ENCODE results near the gene MAP3K5. TPM values are rescaled to one million over a fixed set of nuclear protein-coding genes. Genes with fewer than 3 reads are reported as not detected.

Gene MAP3K5
- total RNA-seq, 4 donors from 2014 or later: 19.4 to 36.1 (median 21.1) TPM

- Histone ChIP-seq H3K27me3 (no peaks in the 10 kb centered on the region), H3K4me3 (no peak overlapping the region), H3K4me1 (peaks cover 16% of the 10 kb centered on the region), H3K36me3 (no peaks in the 10 kb centered on the region), H3K9me3 (no peaks in the 10 kb centered on the region), H3K27ac (no peak overlapping the region)
- no peak for DNase-seq (ENCODE audit: low spot score in 2 of 2)
- 66% methylated on average over 4 of the region's 4 CpGs for WGBS
- TF ChIP-seq CTCF (IDR thresholded peaks at IDR 0.05): no peak
- no peak for TF ChIP-seq POLR2A (IDR thresholded peaks at IDR 0.05)
- TF ChIP-seq EP300 (IDR thresholded peaks at IDR 0.05): no peak
These were observed 41.4 kb downstream of the MAP3K5 start for GRCh38 chr6:136750696-136751521.

DNA sequence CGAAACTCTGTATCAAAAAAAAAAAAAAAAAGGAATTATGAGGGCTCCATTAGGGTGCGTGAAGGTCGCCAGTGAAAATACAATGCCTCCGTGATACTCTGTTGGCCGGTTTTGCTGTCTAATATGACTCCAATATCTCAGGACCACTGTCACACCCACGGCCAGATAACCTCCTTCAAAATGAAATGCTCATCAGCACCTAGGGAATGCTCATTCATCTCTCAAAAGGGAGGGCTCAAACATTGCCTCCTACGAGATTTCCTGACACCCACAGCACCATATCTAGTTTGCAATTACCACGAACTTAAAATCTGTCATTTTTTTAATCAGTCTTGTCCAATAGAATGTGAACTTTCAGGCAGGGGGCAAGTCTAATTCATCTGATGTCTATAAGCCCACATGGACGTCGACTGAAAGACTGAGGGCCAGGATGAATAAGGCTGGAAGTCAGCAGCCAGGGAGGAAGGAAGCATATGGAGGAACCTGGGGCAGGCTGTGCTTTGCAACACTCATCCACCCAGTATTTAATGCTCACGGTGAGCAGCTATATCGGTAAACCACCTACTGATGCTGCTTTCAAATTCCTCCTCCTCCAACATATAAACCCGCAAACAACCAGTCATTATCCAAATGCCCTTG lies 42.8 kb downstream of the MAP3K5 start:
- TF ChIP-seq POLR2A (IDR thresholded peaks at IDR 0.05) (no peak), CTCF (IDR thresholded peaks at IDR 0.05) (no peak), POLR2AphosphoS5 (IDR thresholded peaks at IDR 0.05) (no peak), EP300 (IDR thresholded peaks at IDR 0.05) (no peak)
- H3K4me1 ChIP-seq: peaks cover 16% of the 10 kb centered on the region
- H3K9me3 ChIP-seq: no peaks in the 10 kb centered on the region
- no peaks in the 10 kb centered on the region for H3K27me3 ChIP-seq
- H3K36me3 ChIP-seq: no peaks in the 10 kb centered on the region
- DNase-seq (ENCODE audit: low spot score in 2 of 2): no peak
- WGBS: 90% methylated on average over 13 of the region's 13 CpGs
- H3K27ac ChIP-seq: no peak overlapping the region
- no peak overlapping the region for H3K4me3 ChIP-seq

GRCh38 chr6:136747507-136747906 lies 44.8 kb downstream of the MAP3K5 start:
- Histone ChIP-seq H3K27me3 (no peaks in the 10 kb centered on the region), H3K4me3 (no peak overlapping the region), H3K27ac (no peak overlapping the region), H3K9me3 (no peaks in the 10 kb centered on the region), H3K36me3 (no peaks in the 10 kb centered on the region), H3K4me1 (peaks cover 16% of the 10 kb centered on the region)
- TF ChIP-seq EP300 (IDR thresholded peaks at IDR 0.05) (no peak), CTCF (IDR thresholded peaks at IDR 0.05) (no peak), POLR2AphosphoS5 (IDR thresholded peaks at IDR 0.05) (no peak), POLR2A (IDR thresholded peaks at IDR 0.05) (no peak)
- 96% methylated on average over 1 of the region's 1 CpG for WGBS
- no peak for DNase-seq (ENCODE audit: low spot score in 2 of 2)

- no peaks in the 10 kb centered on the region for H3K9me3 ChIP-seq
- H3K27me3 ChIP-seq: no peaks in the 10 kb centered on the region
- no peak for TF ChIP-seq CTCF (IDR thresholded peaks at IDR 0.05)
- TF ChIP-seq EP300 (IDR thresholded peaks at IDR 0.05): no peak
- no peak for TF ChIP-seq POLR2AphosphoS5 (IDR thresholded peaks at IDR 0.05)
- TF ChIP-seq POLR2A (IDR thresholded peaks at IDR 0.05): no peak
- 61% methylated on average over 6 of the region's 6 CpGs for WGBS
- no peak overlapping the region for H3K27ac ChIP-seq
- no peaks in the 10 kb centered on the region for H3K4me1 ChIP-seq
- H3K4me3 ChIP-seq: no peak overlapping the region
- no peaks in the 10 kb centered on the region for H3K36me3 ChIP-seq
- no peak for DNase-seq (ENCODE audit: low spot score in 2 of 2)
These were observed 47.0 kb downstream of the MAP3K5 start for GRCh38 chr6:136745300-136745699.

GRCh38 chr6:136744889-136745288 lies 47.4 kb downstream of the MAP3K5 start:
- no peak overlapping the region for H3K27ac ChIP-seq
- H3K4me1 ChIP-seq: no peaks in the 10 kb centered on the region
- H3K36me3 ChIP-seq: no peaks in the 10 kb centered on the region
- H3K27me3 ChIP-seq: no peaks in the 10 kb centered on the region
- WGBS: 77% methylated on average over 5 of the region's 5 CpGs
- H3K4me3 ChIP-seq: no peak overlapping the region
- DNase-seq (ENCODE audit: low spot score in 2 of 2): no peak
- TF ChIP-seq POLR2AphosphoS5 (IDR thresholded peaks at IDR 0.05): no peak
- TF ChIP-seq POLR2A (IDR thresholded peaks at IDR 0.05): no peak
- TF ChIP-seq CTCF (IDR thresholded peaks at IDR 0.05): no peak
- H3K9me3 ChIP-seq: no peaks in the 10 kb centered on the region

Measured in suprapubic skin (tissue), 4 donors.